Activated CD8-positive, alpha-beta memory T cell treated with anti-CD3 and anti-CD28 coated beads for 36 hours (primary cell): Measurements from ENCODE around the gene DONSON. TPM values are rescaled to one million over a fixed set of nuclear protein-coding genes. Genes with fewer than 3 reads are reported as not detected.

Experiments
- CTCF ChIA-PET: fragments of 350-600 bp; sonication (Branson Sonifier 250); formaldehyde crosslinking; loops from one replicate; lab custom pipeline; 2021; ENCODE audit warnings: antibody characterized with exemption; lab: Charles Lee
- POLR2A ChIA-PET: fragments of 350-600 bp; sonication (Branson Sonifier 250); formaldehyde crosslinking; loops from one replicate; lab custom pipeline; 2021; ENCODE audit warnings: antibody characterized with exemption; lab: Charles Lee
- total RNA-seq, 2 experiments: library from RNA; stranded (reverse); gene quantifications; one replicate each; pipeline ENCODE4 v1.2.3, GENCODE V29; 2021

Gene DONSON
- total RNA-seq, 2 experiments from 2014 or later, result 41.9 to 45.5 TPM

DNA sequence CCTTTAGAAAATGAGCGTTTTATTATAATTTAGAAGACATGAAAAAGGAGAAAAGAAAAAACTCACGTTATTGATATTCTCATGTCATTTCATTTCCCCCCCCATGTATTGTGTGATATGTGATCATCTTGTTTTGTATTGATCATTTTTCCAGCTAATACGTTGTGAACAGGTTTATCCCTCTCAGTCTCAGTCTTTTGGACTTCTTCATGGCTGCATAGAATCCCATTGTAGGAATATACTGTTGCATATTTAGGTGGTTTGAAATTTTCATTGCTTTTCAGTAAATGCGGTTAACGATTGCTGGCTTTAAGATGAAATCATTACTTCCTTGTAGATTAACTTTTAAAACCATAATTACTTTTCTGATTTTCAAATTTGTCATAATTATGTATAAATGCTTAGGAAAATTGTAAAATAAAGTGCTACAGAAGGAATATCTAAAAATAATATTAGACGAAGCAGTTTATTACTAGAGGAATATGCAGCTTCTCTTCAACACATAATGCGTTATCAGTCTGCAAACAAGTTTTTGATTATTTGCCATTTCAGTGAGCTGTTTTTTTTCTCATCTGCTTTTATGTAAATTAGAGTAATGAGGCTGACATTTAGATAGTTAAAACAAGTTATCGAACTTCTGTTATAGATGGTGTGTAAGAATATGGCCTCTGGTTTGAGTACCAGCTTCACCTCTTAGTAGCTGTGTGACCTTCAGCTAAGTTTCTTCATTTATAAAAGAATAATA, 43.9 kb downstream of the DONSON start:
- POLR2A ChIA-PET, result interaction anchor here (0.7 to 1.0 kb wide), 2 partner anchors 32 to 44 kb away, joined by 3 to 5 read pairs; partner anchors contain the start of gene DONSON

DNA sequence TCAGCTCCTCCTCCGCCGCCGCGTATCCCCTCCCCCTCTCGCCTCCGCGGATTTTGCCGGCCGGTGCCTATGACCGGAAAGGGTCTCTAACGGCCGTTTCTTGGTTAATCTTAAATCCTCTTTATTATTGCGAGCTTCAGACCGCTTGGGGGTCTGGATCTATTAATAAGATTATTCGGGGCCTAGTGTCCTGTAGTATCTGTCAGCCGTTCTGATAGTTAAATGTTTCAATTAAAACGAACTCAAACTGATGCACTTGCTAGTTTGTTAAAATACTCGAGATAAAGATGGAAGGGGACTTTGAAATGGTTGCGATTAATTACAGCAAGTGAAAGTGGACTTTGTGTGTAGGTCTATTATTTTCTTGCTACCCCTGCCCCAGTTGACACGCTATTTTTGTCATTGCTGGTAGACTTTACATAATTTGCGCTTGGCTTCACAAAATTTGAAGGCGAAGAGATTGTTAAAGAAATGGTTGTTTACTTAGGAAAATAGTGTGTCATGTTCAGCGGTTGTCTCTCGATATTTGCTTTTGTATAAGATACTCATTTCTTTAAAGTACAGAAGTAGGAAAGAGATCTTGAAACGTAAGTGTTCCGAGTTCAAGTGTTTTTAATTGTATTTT, 44.9 kb downstream of the DONSON start:
- ChIA-PET POLR2A (interaction anchor here (0.5 to 3.7 kb wide), 7 partner anchors 8 to 505 kb away, joined by 3 to 18 read pairs (median 5); partner anchors contain the start of genes DONSON, IFNAR1 and TMEM50B), CTCF (interaction anchor here (0.6 to 3.3 kb wide), 4 partner anchors 15 to 772 kb away, joined by 3 to 7 read pairs (median 4); partner anchors contain the start of gene PAXBP1)

More for the DNA sequence above, 43.9 kb downstream of the DONSON start:
- CTCF ChIA-PET, result no interaction called here

GRCh38 chr21:33542640-33543504, 45.6 kb downstream of the DONSON start, which contains the start of gene SON:
TSS of gene SON (plus strand) at chr21:33543038. CDS start at chr21:33543093, 55 bp downstream.
- CTCF ChIA-PET, result interaction anchor here (0.6 to 3.3 kb wide), 4 partner anchors 15 to 771 kb away, joined by 3 to 7 read pairs (median 4); partner anchors contain the start of gene PAXBP1
- POLR2A ChIA-PET, result interaction anchor here (0.5 to 3.7 kb wide), 8 partner anchors 9 to 504 kb away, joined by 3 to 18 read pairs (median 4); partner anchors contain the start of genes DONSON, IFNAR1 and TMEM50B

DNA sequence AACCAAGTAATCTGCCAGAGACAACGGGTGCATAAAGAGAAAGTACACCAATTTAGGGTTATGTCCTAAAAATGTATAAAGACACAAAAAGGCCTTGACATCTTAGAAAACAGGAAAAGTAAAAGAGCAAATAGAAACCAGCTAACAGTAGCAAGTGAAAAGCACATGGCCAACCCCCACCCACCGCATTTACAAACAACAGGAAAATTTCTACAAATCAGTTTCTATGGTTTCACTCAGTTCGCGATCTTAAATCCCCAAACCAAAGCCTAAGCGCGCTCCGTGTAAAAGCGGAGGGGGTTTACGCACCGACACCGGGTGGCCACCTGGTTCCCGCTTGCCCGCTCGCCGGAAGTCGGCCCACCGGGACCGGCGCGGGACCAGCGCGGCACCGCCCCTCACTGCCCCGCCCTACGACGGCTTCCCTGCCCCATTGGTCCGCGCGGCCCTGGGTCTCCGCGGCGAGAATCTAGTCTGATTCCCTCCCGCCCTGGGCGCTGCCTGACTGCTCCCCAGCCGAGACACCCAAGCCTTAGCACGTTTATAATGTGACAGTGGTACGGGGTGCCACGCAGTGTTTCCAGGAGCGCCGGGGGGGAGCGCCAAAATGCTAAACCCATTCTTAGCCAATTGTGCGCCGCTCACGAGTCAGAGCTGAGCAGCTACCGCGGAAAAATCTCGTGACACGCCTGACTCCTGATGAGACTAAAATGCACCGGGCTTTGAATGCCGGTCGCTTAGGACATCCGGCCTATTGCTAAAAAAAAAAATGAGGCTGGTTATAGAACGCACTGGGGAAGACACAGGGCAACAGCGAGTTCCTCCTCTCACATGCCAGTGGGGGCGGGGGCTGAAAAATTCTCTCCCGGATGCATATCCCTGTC, 46.5 kb downstream of the DONSON start, which contains the start of gene GART:
Gene GART, minus strand, starts transcription at position 362 of the 884 bp plus-strand sequence. CDS start 2,802 bp downstream, outside the sequence.
- CTCF ChIA-PET, result interaction anchor here (3.3 kb wide), 1 partner anchor 16 kb away, joined by 7 read pairs; no protein-coding TSS in a partner anchor
- POLR2A ChIA-PET, result interaction anchor here (0.7 to 3.7 kb wide), 5 partner anchors 10 to 766 kb away, joined by 3 to 18 read pairs (median 4); partner anchors contain the start of genes DONSON and TMEM50B

GRCh38 chr21:33541105-33541711, 47.3 kb downstream of the DONSON start:
- POLR2A ChIA-PET, result interaction anchor here (0.6 to 3.7 kb wide), 5 partner anchors 10 to 135 kb away, joined by 3 to 18 read pairs (median 4); partner anchors contain the start of genes DONSON and TMEM50B

GRCh38 chr21:33540711-33541104, 47.8 kb downstream of the DONSON start:
- ChIA-PET CTCF (interaction anchor here (3.3 kb wide), 1 partner anchor 18 kb away, joined by 7 read pairs; no protein-coding TSS in a partner anchor), POLR2A (interaction anchor here (0.6 to 3.7 kb wide), 3 partner anchors 47 to 135 kb away, joined by 4 to 18 read pairs (median 5); partner anchors contain the start of genes DONSON and TMEM50B)

More at GRCh38 chr21:33541105-33541711, 47.3 kb downstream of the DONSON start:
- CTCF ChIA-PET, result interaction anchor here (3.3 kb wide), 1 partner anchor 17 kb away, joined by 7 read pairs; no protein-coding TSS in a partner anchor

GRCh38 chr21:33539616-33540015, 48.9 kb downstream of the DONSON start:
- POLR2A ChIA-PET, result no interaction called here

GRCh38 chr21:33537212-33537611, 51.3 kb downstream of the DONSON start:
- CTCF ChIA-PET, result no interaction called here

More at GRCh38 chr21:33539616-33540015, 48.9 kb downstream of the DONSON start:
- CTCF ChIA-PET, result no interaction called here

DNA sequence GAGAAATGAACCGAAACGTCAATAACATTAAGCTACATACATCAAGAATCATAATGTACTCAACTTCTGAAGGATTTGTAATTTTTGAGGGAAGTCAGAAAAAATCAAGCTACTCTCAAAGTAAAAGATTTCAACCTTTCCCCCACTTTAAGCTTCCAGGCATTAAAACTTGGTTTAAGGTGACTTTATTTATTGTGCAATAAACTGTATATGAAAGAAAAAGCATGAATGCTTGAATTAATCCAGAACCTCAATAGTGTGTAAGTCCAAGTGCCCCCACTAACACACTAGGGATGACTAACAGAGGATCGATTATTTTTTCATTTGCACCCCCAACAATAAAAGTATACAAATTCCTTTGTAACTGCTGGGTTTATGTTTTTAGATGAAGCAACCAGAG, 57.5 kb downstream of the DONSON start:
- POLR2A ChIA-PET, result no interaction called here
- CTCF ChIA-PET, result no interaction called here

More at GRCh38 chr21:33537212-33537611, 51.3 kb downstream of the DONSON start:
- POLR2A ChIA-PET, result no interaction called here

Other genes with a start within 250 kb of the DONSON start
- 1 to 10 TPM in 1 of 2 experiments, under 1 TPM in 1; 0.95 to 1.4 TPM for gene IFNGR2, start 185.3 kb downstream of the DONSON start, total RNA-seq
- gene TMEM50B, start 108.7 kb downstream of the DONSON start, total RNA-seq, result 10 to 100 TPM; 14.9 to 16.7 TPM
- under 1 TPM; 0.36 to 0.57 TPM for gene DNAJC28, start 97.0 kb downstream of the DONSON start, total RNA-seq
- 100 to 1,000 TPM; 235 to 236 TPM for gene GART, start 46.6 kb downstream of the DONSON start, total RNA-seq
- gene SON, start 45.6 kb downstream of the DONSON start, total RNA-seq, result 100 to 1,000 TPM; 312 to 316 TPM
- 10 to 100 TPM; 27.4 to 32.7 TPM for gene CRYZL1, start 53.1 kb upstream of the DONSON start, total RNA-seq
- 1 to 10 TPM; 4.8 TPM for gene ITSN1, start 53.8 kb upstream of the DONSON start, total RNA-seq